ENCODE measurements around the gene SUMF2. TPM values are rescaled to one million over a fixed set of nuclear protein-coding genes. Genes with fewer than 3 reads are reported as not detected.

Gene SUMF2
- total RNA-seq, 1 experiment from 2014 or later: 99.6 TPM

DNA sequence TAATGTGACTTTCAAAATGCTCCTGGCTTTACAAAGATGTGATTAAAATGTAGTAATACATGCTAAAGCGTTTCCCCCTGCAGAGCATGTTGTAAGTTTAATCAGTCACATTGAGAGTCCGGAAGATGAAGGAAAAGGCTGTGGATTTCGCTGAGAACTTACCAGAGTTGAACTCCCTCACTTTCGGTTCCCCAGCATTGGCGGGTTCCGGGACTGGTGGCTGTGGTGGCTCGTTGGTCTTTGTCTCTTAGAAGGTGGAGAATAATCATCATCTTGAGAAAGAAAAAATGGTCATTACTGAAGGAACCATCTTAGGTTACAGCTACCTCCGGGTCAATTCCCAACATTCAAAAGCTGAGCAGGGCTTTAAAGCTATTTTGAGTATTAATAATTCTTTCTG is 61.7 kb downstream of the SUMF2 start:
- H3K36me3 Mint-ChIP-seq: peaks cover 48% of the 10 kb centered on the region
- TF ChIP-seq PRRX2 (CRISPR knock-in tag; IDR thresholded peaks at IDR 0.05) (no peak), GRHL2 (CRISPR knock-in tag; IDR thresholded peaks at IDR 0.05; ENCODE audit: insufficient replicate concordance, severe bottlenecking) (no peak), SOX15 (CRISPR knock-in tag; IDR thresholded peaks at IDR 0.05) (no peak), RORB (CRISPR knock-in tag; IDR thresholded peaks at IDR 0.05) (no peak), ZNF232 (CRISPR knock-in tag; IDR thresholded peaks at IDR 0.05) (no peak), OVOL2 (CRISPR knock-in tag; IDR thresholded peaks at IDR 0.05; ENCODE audit: borderline replicate concordance) (no peak), ZNF219 (CRISPR knock-in tag; IDR thresholded peaks at IDR 0.05; ENCODE audit: borderline replicate concordance) (no peak), ZNF317 (CRISPR knock-in tag; IDR thresholded peaks at IDR 0.05; ENCODE audit: borderline replicate concordance, low read depth) (no peak), ETV6 (CRISPR knock-in tag; IDR thresholded peaks at IDR 0.05) (no peak), ZNF121 (CRISPR knock-in tag; IDR thresholded peaks at IDR 0.05) (no peak), EMX1 (CRISPR knock-in tag; IDR thresholded peaks at IDR 0.05) (no peak), FOXK1 (CRISPR knock-in tag; IDR thresholded peaks at IDR 0.05) (no peak), CREM (CRISPR knock-in tag; IDR thresholded peaks at IDR 0.05) (no peak), GABPB1 (CRISPR knock-in tag; IDR thresholded peaks at IDR 0.05) (no peak), MYBL2 (CRISPR knock-in tag; IDR thresholded peaks at IDR 0.05) (no peak)
- TF ChIP-seq, protein P1, sequence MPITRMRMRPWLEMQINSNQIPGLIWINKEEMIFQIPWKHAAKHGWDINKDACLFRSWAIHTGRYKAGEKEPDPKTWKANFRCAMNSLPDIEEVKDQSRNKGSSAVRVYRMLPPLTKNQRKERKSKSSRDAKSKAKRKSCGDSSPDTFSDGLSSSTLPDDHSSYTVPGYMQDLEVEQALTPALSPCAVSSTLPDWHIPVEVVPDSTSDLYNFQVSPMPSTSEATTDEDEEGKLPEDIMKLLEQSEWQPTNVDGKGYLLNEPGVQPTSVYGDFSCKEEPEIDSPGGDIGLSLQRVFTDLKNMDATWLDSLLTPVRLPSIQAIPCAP (CRISPR knock-in tag; IDR thresholded peaks at IDR 0.05): no peak
- TF ChIP-seq, protein P2, sequence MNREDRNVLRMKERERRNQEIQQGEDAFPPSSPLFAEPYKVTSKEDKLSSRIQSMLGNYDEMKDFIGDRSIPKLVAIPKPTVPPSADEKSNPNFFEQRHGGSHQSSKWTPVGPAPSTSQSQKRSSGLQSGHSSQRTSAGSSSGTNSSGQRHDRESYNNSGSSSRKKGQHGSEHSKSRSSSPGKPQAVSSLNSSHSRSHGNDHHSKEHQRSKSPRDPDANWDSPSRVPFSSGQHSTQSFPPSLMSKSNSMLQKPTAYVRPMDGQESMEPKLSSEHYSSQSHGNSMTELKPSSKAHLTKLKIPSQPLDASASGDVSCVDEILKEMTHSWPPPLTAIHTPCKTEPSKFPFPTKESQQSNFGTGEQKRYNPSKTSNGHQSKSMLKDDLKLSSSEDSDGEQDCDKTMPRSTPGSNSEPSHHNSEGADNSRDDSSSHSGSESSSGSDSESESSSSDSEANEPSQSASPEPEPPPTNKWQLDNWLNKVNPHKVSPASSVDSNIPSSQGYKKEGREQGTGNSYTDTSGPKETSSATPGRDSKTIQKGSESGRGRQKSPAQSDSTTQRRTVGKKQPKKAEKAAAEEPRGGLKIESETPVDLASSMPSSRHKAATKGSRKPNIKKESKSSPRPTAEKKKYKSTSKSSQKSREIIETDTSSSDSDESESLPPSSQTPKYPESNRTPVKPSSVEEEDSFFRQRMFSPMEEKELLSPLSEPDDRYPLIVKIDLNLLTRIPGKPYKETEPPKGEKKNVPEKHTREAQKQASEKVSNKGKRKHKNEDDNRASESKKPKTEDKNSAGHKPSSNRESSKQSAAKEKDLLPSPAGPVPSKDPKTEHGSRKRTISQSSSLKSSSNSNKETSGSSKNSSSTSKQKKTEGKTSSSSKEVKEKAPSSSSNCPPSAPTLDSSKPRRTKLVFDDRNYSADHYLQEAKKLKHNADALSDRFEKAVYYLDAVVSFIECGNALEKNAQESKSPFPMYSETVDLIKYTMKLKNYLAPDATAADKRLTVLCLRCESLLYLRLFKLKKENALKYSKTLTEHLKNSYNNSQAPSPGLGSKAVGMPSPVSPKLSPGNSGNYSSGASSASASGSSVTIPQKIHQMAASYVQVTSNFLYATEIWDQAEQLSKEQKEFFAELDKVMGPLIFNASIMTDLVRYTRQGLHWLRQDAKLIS (CRISPR knock-in tag; IDR thresholded peaks at IDR 0.05; ENCODE audit: borderline replicate concordance): no peak
- TF ChIP-seq, protein P3, sequence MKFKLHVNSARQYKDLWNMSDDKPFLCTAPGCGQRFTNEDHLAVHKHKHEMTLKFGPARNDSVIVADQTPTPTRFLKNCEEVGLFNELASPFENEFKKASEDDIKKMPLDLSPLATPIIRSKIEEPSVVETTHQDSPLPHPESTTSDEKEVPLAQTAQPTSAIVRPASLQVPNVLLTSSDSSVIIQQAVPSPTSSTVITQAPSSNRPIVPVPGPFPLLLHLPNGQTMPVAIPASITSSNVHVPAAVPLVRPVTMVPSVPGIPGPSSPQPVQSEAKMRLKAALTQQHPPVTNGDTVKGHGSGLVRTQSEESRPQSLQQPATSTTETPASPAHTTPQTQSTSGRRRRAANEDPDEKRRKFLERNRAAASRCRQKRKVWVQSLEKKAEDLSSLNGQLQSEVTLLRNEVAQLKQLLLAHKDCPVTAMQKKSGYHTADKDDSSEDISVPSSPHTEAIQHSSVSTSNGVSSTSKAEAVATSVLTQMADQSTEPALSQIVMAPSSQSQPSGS (CRISPR knock-in tag; IDR thresholded peaks at IDR 0.05; ENCODE audit: borderline replicate concordance, low read depth): no peak
- TF ChIP-seq, protein P4, sequence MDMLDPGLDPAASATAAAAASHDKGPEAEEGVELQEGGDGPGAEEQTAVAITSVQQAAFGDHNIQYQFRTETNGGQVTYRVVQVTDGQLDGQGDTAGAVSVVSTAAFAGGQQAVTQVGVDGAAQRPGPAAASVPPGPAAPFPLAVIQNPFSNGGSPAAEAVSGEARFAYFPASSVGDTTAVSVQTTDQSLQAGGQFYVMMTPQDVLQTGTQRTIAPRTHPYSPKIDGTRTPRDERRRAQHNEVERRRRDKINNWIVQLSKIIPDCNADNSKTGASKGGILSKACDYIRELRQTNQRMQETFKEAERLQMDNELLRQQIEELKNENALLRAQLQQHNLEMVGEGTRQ (CRISPR knock-in tag; IDR thresholded peaks at IDR 0.05): no peak
- no peak overlapping the region for H3K4me3 Mint-ChIP-seq
- H3K27ac Mint-ChIP-seq: no peak overlapping the region
- CTCF ChIA-PET: no interaction called here
- POLR2A ChIA-PET: no interaction called here
- no peaks in the 10 kb centered on the region for H3K4me1 Mint-ChIP-seq
- H3K27me3 Mint-ChIP-seq (ENCODE audit: low read depth): peaks cover 6% of the 10 kb centered on the region
- peaks cover 56% of the 10 kb centered on the region for H3K9me3 Mint-ChIP-seq
- no peak for DNase-seq (ENCODE audit: low spot score)
- ATAC-seq: no peak

DNA sequence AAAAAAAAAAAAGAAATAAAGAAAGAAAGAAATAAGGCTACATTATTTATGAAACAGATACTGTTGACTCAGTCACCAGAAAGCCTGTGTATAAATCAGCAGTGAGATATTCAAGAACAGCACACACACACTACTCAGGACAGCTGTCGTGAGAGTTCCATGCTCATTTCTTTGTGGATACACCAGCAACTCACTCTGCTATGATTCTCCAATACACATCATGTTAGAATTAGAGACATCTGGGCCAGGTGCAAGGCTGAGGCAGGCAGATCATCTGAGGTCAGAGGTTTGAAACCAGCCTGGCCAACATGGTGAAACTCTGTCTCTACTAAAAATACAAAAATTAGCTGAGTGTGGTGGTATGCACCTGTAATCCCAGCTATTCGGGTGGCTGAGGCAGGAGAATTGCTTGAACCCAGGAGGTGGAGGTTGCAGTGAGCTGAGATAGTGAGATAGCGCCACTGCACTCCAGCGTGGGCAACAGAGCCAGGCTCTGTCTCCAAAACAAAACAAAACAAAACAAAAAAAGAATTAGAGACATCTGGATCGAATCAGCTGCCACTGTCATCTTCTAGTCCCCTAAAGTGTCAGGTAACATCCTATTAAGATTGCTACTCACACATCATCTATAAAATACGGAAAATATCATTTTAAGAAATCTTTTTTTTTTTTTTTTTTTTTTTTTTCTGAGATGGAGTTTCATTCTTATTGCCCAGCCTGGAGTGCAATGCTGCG is 63.3 kb downstream of the SUMF2 start:
- H3K4me3 Mint-ChIP-seq: no peak overlapping the region
- ChIA-PET CTCF (no interaction called here), POLR2A (interaction anchor here (0.7 kb wide), 1 partner anchor 76 kb away, joined by 5 read pairs; the partner anchor contains the start of gene PSPH)
- DNase-seq (ENCODE audit: low spot score) (no peak), ATAC-seq (no peak)
- H3K9me3 Mint-ChIP-seq: peaks cover 62% of the 10 kb centered on the region
- peaks cover 46% of the 10 kb centered on the region for H3K36me3 Mint-ChIP-seq
- H3K4me1 Mint-ChIP-seq: no peaks in the 10 kb centered on the region
- peaks cover 6% of the 10 kb centered on the region for H3K27me3 Mint-ChIP-seq (ENCODE audit: low read depth)
- H3K27ac Mint-ChIP-seq: no peak overlapping the region
- TF ChIP-seq TCF7 (CRISPR knock-in tag; IDR thresholded peaks at IDR 0.05; ENCODE audit: low read depth) (no peak), ZNF671 (CRISPR knock-in tag; IDR thresholded peaks at IDR 0.05) (no peak), NR3C1 (CRISPR knock-in tag; conservative IDR thresholded peaks at IDR 0.05; ENCODE audit: low read depth) (no peak), JAZF1 (CRISPR knock-in tag; IDR thresholded peaks at IDR 0.05) (no peak), NFYB (CRISPR knock-in tag; conservative IDR thresholded peaks at IDR 0.05; ENCODE audit: low read depth) (no peak)
- TF ChIP-seq, protein P5, sequence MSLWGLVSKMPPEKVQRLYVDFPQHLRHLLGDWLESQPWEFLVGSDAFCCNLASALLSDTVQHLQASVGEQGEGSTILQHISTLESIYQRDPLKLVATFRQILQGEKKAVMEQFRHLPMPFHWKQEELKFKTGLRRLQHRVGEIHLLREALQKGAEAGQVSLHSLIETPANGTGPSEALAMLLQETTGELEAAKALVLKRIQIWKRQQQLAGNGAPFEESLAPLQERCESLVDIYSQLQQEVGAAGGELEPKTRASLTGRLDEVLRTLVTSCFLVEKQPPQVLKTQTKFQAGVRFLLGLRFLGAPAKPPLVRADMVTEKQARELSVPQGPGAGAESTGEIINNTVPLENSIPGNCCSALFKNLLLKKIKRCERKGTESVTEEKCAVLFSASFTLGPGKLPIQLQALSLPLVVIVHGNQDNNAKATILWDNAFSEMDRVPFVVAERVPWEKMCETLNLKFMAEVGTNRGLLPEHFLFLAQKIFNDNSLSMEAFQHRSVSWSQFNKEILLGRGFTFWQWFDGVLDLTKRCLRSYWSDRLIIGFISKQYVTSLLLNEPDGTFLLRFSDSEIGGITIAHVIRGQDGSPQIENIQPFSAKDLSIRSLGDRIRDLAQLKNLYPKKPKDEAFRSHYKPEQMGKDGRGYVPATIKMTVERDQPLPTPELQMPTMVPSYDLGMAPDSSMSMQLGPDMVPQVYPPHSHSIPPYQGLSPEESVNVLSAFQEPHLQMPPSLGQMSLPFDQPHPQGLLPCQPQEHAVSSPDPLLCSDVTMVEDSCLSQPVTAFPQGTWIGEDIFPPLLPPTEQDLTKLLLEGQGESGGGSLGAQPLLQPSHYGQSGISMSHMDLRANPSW (CRISPR knock-in tag; conservative IDR thresholded peaks at IDR 0.05; ENCODE audit: low read depth): no peak
